WTC11 (cell line): ENCODE measurements around the gene MBP.

Source experiments
- CREB1 ChIP-seq: sonication (generic); formaldehyde crosslinking; IDR thresholded peaks from 2 replicates; pipeline ENCODE4 v1.8.0; 2023; ENCODE audit warnings: mild to moderate bottlenecking, missing genetic modification reagents
- CTCF ChIP-seq: fragments of 200-600 bp; IDR thresholded peaks from 2 replicates; pipeline ENCODE4 v1.8.0; 2022; ENCODE audit warnings: antibody characterized with exemption
- ELF4 ChIP-seq: sonication (generic); formaldehyde crosslinking; IDR thresholded peaks from 2 replicates; pipeline ENCODE4 v1.8.1; 2022; ENCODE audit warnings: low read depth, mild to moderate bottlenecking, moderate library complexity, missing genetic modification reagents
- FOXJ3 ChIP-seq: sonication (generic); formaldehyde crosslinking; IDR thresholded peaks from 2 replicates; pipeline ENCODE4 v1.9.0; 2021; ENCODE audit warnings: missing genetic modification reagents, mild to moderate bottlenecking, borderline replicate concordance
- FOXK1 ChIP-seq: sonication (generic); formaldehyde crosslinking; IDR thresholded peaks from 2 replicates; pipeline ENCODE4 v1.8.0; 2022; ENCODE audit warnings: mild to moderate bottlenecking, moderate library complexity, missing genetic modification reagents
- HMGXB4 ChIP-seq: sonication (generic); formaldehyde crosslinking; IDR thresholded peaks from 2 replicates; pipeline ENCODE4 v1.8.1; 2023; ENCODE audit warnings: mild to moderate bottlenecking, moderate library complexity, missing genetic modification reagents
- JUN ChIP-seq: sonication (generic); formaldehyde crosslinking; IDR thresholded peaks from 2 replicates; pipeline ENCODE4 v1.8.0; 2023; ENCODE audit warnings: mild to moderate bottlenecking, missing genetic modification reagents
- SP1 ChIP-seq: sonication (generic); formaldehyde crosslinking; conservative IDR thresholded peaks from 2 replicates; pipeline ENCODE4 v1.8.1; 2022; ENCODE audit warnings: missing genetic modification reagents

GRCh38 chr18:77022116-77022515 lies 110.5 kb downstream of the MBP start:
- TF ChIP-seq CTCF (no peak), FOXJ3 (CRISPR knock-in tag) (no peak), JUN (CRISPR knock-in tag) (no peak), CREB1 (CRISPR knock-in tag) (no peak), FOXK1 (CRISPR knock-in tag) (no peak), ELF4 (no peak), HMGXB4 (CRISPR knock-in tag) (no peak), SP1 (CRISPR knock-in tag) (no peak)
